GM19324 (cell line): ENCODE measurements around the gene SPATA13.

Experiments
- ATAC-seq: cut with Tn5 transposase; IDR thresholded peaks from one replicate; pipeline ENCODE4 v1.9.1; 2021; ENCODE audit warnings: mild to moderate bottlenecking, moderate library complexity; ENCODE audit not compliant: unreplicated experiment, low FRiP score

SPATA13 gene

DNA sequence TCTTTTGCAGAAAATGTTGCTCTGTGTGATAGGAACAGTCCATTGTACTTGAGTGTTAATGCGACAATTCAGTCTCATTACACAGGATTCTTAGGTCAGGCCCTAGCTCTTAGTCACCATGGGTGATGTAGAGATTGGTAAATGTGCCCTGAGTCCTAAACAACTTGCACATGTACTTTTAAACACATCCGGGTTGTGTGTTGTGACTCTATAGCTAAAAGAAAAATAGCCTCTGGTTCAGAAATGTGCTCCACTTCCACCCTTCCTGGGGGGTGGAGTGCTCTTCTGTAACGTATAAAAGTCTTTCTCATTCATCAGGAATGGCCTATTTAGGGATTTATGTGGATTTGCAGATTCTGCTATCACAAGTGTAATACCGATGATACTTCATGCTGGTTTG is 5.2 kb downstream of the SPATA13 start:
- no peak for ATAC-seq

DNA sequence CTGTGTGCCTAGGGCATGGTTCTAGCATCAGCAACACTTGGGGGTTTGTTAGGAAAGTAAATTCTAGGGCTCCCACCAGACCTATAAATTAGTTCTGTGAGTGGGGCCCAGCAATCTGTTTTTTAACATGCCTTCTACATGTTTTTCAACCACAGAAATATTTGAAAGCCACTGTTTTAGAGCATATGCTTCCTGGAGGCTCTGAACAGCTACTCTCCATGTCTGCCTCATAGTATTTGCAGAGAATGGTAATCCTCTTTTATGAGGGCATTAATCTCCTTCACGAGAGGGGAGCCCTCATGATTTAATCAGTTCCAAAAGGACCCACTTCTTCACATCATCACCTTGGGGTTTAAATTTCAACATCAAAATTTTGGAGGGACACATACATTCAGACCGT is 6.0 kb downstream of the SPATA13 start:
- ATAC-seq: no peak

GRCh38 chr13:24167666-24168391 is 7.3 kb downstream of the SPATA13 start:
- ATAC-seq: no peak

DNA sequence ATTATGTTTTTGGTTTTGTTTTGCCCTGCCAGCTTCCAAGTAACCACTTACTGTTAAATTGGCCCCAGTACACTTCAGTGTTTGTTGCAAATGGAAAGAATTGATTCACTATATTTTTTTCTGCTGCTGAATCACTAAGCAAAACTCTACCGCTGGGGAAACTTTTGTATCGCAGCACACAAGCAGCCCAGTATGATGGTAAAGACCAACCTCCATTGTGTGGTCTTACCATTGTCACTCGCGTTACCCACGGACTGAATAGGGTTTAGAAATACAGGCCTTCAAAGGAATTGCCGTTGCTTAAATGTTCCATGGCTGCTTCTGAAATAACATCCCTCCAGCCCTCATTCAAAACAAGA is 7.9 kb downstream of the SPATA13 start:
- no peak for ATAC-seq

- no peak for ATAC-seq
Observed at GRCh38 chr13:24168979-24169378, 8.5 kb downstream of the SPATA13 start.

DNA sequence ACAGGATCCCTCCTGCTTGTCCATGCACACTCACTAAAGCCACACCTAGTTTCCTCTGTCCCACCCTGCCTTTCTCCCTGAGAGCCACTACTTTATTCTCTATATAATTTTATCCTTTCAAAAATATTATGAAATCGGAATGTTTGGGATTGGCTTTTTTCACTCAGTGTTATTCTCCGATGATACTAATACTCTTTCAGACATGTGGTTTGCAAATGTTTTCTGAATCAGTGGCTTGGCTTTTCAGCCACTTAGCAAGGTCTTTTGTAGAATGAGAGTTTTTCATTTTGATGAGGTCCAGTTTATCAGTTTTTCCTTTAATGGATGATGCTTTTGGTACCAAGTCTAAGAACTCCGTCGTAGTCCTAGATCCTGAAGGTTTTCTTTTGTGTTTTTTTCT is 11.6 kb downstream of the SPATA13 start:
- ATAC-seq: no peak

- ATAC-seq: no peak
Observed at GRCh38 chr13:24173795-24174194, 13.3 kb downstream of the SPATA13 start.

- no peak for ATAC-seq
Observed at GRCh38 chr13:24175847-24176246, 15.3 kb downstream of the SPATA13 start.

GRCh38 chr13:24176351-24177101 is 16.0 kb downstream of the SPATA13 start:
- ATAC-seq: no peak

GRCh38 chr13:24178847-24179485 is 18.4 kb downstream of the SPATA13 start:
- ATAC-seq: no peak

- no peak for ATAC-seq
Observed at GRCh38 chr13:24179486-24179850, 18.9 kb downstream of the SPATA13 start.

- no peak for ATAC-seq
Observed at GRCh38 chr13:24180750-24181377, 20.3 kb downstream of the SPATA13 start.

GRCh38 chr13:24181991-24182702 is 21.6 kb downstream of the SPATA13 start:
- ATAC-seq: no peak

GRCh38 chr13:24182703-24183081 is 22.2 kb downstream of the SPATA13 start:
- no peak for ATAC-seq

- no peak for ATAC-seq
Observed at GRCh38 chr13:24183741-24184182, 23.2 kb downstream of the SPATA13 start.

- no peak for ATAC-seq
Observed at GRCh38 chr13:24184265-24184841, 23.8 kb downstream of the SPATA13 start.

DNA sequence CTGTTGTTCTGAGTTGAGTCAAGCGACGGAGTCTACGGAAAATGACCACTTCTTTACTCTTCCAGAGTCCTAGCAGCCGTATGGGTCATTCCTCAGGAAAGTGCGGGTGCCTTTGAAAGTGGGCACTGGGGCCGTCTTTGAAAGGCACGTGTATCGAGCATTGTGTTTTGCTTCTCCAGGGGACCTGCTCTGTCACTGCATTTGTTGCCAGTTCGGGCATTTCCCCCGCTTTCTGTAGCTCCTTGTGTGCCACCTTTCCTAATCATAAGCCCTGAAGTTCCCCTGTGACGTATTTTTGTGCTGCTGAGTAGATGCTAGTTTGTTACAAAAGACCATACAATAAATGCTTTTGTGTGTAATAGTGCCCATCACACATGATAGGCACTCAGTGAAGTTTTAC is 24.4 kb downstream of the SPATA13 start:
- ATAC-seq: no peak

DNA sequence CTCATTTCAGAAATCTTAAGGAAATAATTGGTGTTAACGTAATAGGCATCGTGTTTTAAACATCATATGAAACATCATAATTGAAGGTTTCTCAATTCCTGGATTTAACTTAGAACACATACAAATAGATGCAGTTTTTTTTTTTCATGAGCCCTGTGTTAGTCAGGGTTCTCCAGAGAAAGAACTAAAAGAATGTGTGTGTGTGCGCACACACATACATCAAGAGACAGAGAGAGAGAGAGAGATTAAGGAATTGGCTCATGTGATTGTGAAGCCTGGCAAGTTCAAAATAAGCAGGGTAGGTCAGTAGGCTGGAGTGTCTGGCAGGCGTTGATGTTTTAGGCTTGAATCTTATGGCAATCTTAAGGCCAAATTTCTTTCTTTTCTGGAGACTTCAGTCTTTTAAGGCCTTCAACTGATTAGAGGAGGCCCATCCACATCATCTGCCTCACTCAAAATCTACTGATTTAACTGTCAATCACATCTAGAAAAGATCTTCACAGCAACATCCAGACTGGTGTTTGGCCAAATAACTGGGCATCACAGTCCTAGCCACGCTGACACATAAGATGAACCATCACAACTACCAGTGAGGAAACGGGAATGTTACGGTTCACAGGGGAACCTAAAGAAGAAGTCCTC is 25.2 kb downstream of the SPATA13 start:
- ATAC-seq: no peak

- no peak for ATAC-seq
Observed at GRCh38 chr13:24187185-24187584, 26.7 kb downstream of the SPATA13 start.
